ENCODE data around the gene SLPI.

SLPI gene

GRCh38 chr20:45212836-45213235, 41.5 kb downstream of the SLPI start:
- no peak for DNase-seq (ENCODE audit: low spot score)

GRCh38 chr20:45211569-45212474, 42.5 kb downstream of the SLPI start:
- no peak for DNase-seq (ENCODE audit: low spot score)

DNA sequence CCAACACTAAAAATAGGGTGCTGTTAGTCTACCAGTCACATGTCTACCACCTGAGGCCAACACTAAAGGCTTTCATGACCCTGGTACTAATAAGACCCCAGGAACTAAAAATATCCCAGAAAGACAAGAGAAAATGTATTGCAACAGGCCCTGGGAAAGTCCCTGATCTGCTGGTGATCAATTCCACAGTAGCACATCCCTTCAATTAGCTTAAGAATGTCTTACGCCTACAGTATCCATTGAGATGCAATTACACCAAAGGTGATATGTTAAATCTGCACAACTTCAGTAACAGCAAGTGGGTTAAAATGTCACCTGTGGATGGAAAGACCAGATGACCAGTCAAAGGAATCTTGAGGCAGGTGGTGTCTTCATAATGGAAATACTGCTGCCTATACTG, 44.4 kb downstream of the SLPI start:
- no peak for DNase-seq (ENCODE audit: low spot score)

- DNase-seq (ENCODE audit: low spot score) = no peak
Measured at GRCh38 chr20:45206725-45207124, 47.6 kb downstream of the SLPI start, which contains the start of gene SEMG1. SEMG1 (plus strand) TSS chr20:45207033; CDS start chr20:45207054, 21 bp downstream.

All from CD4-positive, alpha-beta T cell treated with Interleukin-15 for 4 hours (primary cell).